A673 (cell line): ENCODE measurements around the gene KRT79.

Source experiments
- CTCF ChIP-seq: fragments of 300-800, 200-600 bp; sonication (generic); conservative IDR thresholded peaks from 2 replicates; pipeline ENCODE4 v1.5.1; 2017; ENCODE audit warnings: low read depth, mild to moderate bottlenecking, antibody characterized with exemption, low read length, moderate library complexity, mixed read lengths
- EZH2 ChIP-seq: fragments of 200-600 bp; sonication (generic); IDR thresholded peaks from 2 replicates; pipeline ENCODE4 v1.6.1; 2017; ENCODE audit warnings: borderline replicate concordance, low read depth, mild to moderate bottlenecking, mixed read lengths, antibody characterized with exemption, low read length; ENCODE audit not compliant: poor library complexity, severe bottlenecking

DNA sequence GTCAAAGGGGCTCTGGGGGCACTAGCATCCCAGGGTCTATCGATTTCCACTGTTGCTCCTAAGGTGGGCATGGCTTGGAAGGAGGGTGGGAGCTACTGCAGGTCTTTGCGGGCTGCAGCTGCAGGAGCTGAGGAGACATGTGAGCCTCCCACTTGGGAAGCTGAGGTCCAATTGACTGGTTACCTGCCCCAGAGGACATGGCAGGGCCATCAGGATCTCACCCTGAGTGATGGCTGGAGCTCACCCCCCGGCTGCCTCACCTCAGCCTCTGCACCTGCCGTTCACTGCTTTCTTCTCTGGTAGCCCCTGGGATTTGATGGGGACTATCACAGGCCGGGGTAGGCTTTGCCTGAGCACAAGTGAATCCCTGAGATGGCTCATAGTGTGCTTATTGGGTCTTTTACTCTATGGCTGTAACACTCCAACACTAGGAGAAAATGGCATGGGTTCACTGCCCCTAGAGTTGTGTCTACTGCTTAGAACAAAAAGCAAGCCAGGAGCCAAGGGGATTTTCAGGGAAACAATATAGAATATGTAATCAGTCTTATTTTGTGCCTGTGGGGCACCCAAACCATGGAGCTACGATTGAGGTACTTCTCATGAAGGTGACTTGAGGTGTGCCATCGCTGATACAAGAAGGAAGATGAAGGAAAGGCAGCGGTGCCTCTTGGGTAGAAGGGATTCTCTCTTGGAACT is 17.0 kb downstream of the KRT79 start:
- TF ChIP-seq CTCF (no peak), EZH2 (no peak)
